NCI-H146 (cell line): ENCODE results near the gene C17orf107.

Experiments used
- DNase-seq: peaks from one replicate; lab custom pipeline; 2025; lab: John Stamatoyannopoulos, UW

C17orf107 gene

GRCh38 chr17:4948166-4948930 lies 49.0 kb downstream of the C17orf107 start, which contains the start of gene PFN1:
PFN1 (minus strand) TSS chr17:4948530; CDS start chr17:4948394, 136 bp downstream.
- peak; percentile 90 for DNase-seq

GRCh38 chr17:4948931-4949320 lies 49.6 kb downstream of the C17orf107 start:
- peak; percentile 87 for DNase-seq

GRCh38 chr17:4949321-4950074 lies 50.2 kb downstream of the C17orf107 start:
- DNase-seq, result peak; percentile 82

- DNase-seq, result peak; percentile 69
Measured at GRCh38 chr17:4950075-4950745, 50.9 kb downstream of the C17orf107 start.

- DNase-seq, result peak; percentile 42
Measured at GRCh38 chr17:4950746-4951204, 51.4 kb downstream of the C17orf107 start, which contains the start of gene ENO3. ENO3 (plus strand) TSS chr17:4951119; CDS start chr17:4951830, 711 bp downstream.

- DNase-seq, result no peak
Measured at GRCh38 chr17:4951486-4951885, 52.1 kb downstream of the C17orf107 start.
